ENCODE measurements around the gene DPEP3.
"Not testable (repeated sequence)": the region's sequence is repeated elsewhere in the genome, so short reads cannot be mapped to it uniquely, and the experiment has no call there.

The DPEP3 gene

GRCh38 chr16:67982011-67982696 lies 1.9 kb upstream of the DPEP3 start:
- no peak overlapping the region for H3K4me3 ChIP-seq (replicated peaks; ENCODE audit: low read depth, low read length)
- TF ChIP-seq, protein P1, sequence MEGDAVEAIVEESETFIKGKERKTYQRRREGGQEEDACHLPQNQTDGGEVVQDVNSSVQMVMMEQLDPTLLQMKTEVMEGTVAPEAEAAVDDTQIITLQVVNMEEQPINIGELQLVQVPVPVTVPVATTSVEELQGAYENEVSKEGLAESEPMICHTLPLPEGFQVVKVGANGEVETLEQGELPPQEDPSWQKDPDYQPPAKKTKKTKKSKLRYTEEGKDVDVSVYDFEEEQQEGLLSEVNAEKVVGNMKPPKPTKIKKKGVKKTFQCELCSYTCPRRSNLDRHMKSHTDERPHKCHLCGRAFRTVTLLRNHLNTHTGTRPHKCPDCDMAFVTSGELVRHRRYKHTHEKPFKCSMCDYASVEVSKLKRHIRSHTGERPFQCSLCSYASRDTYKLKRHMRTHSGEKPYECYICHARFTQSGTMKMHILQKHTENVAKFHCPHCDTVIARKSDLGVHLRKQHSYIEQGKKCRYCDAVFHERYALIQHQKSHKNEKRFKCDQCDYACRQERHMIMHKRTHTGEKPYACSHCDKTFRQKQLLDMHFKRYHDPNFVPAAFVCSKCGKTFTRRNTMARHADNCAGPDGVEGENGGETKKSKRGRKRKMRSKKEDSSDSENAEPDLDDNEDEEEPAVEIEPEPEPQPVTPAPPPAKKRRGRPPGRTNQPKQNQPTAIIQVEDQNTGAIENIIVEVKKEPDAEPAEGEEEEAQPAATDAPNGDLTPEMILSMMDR (IDR thresholded peaks at IDR 0.05; ENCODE audit: low read length, missing control alignments) = no peak
- DNase-seq (ENCODE audit: low read depth) = no peak

- no peak for DNase-seq (ENCODE audit: low read depth)
- H3K4me3 ChIP-seq (replicated peaks; ENCODE audit: low read depth, low read length) = no peak overlapping the region
- TF ChIP-seq, protein P1 (IDR thresholded peaks at IDR 0.05; ENCODE audit: low read length, missing control alignments) = no peak
Measured at GRCh38 chr16:67977469-67978227, 2.7 kb downstream of the DPEP3 start.

DNA sequence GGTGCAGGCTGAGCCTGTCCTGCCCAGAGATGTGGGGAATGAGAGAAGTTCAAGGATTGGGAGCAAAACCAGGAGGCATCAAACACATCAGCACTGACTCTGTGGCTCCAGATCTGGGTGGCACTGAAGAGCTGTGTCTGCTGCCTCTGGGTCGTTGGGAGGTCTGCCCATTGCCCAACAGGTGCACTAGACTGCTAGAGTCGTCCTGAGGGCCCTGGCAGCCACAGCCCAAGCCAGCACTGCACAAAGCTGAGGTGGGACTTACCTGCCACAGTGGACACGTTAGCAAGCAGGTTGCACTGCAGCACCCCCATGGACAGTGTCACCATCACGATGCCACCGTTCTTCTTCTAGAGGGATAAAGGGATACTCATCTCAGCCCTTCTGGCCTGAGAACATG lies 3.3 kb downstream of the DPEP3 start:
- TF ChIP-seq, protein P1 (IDR thresholded peaks at IDR 0.05; ENCODE audit: low read length, missing control alignments) = no peak
- H3K4me3 ChIP-seq (replicated peaks; ENCODE audit: low read depth, low read length) = no peak overlapping the region
- no peak for DNase-seq (ENCODE audit: low read depth)

DNA sequence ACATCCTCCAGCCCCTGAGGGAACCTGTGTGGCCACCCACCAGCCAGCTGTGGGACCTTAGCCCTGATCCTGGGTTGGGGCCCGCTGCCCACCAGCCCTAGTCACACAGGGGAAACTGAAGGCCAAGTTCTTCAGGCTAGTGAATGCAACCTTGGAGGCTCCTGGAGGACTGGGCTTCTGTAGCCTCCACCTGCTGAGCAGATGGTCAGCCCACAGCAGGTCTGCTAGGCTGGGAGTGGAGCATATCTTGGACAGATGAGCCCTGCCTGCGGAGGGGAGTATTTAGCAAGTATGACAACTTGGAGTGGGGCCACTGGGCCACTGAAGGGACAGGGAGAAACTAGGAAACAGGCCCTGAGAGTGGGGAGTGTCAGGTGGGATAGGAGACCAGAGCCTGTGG lies 4.1 kb downstream of the DPEP3 start:
- DNase-seq (ENCODE audit: low read depth) = no peak
- H3K4me3 ChIP-seq (replicated peaks; ENCODE audit: low read depth, low read length) = no peak overlapping the region
- TF ChIP-seq, protein P1 (IDR thresholded peaks at IDR 0.05; ENCODE audit: low read length, missing control alignments) = no peak

DNA sequence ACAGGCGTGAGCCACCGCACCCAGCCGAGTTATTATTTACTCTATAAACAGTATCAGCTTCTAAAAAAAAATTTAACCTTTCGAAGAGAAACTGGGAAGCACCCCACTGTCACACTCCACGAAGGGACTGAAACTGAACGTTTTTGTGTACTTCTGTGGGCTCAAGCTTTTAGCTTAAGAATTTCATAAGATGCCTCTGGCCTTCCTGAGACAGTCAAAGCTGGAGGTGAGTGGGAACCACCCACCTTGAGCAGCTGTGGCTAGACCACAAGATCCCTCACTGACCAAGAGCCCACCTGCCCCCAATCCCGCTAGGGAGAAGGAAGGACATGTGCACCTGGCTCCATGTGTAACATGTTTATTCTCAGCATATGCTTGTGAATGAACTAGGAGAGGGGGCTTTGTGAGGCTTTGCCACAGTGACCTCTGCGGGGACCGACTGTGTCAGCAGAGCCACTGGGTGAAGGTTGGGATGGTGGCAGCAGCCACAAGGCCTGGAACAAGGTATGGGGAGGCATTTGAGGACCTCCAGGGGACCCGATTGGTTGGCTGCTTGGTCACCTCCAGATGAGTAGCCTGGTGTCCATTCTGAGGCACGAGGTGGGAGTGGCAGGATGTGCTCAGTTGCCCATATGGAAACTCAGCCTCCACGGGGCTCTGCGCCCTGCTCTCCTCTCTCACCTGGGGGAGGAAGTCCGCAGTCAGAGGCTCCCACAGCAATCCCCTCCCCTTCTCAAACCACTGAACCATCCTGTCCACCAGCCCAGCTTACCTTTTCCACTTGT lies 4.8 kb downstream of the DPEP3 start:
- no peak for DNase-seq (ENCODE audit: low read depth)
- TF ChIP-seq, protein P1 (IDR thresholded peaks at IDR 0.05; ENCODE audit: low read length, missing control alignments) = no peak
- H3K4me3 ChIP-seq (replicated peaks; ENCODE audit: low read depth, low read length) = no peak overlapping the region

GRCh38 chr16:67972285-67972684 lies 8.0 kb downstream of the DPEP3 start:
- DNase-seq (ENCODE audit: low read depth); H3K4me3 ChIP-seq (replicated peaks; ENCODE audit: low read depth, low read length): not testable (repeated sequence)

DNA sequence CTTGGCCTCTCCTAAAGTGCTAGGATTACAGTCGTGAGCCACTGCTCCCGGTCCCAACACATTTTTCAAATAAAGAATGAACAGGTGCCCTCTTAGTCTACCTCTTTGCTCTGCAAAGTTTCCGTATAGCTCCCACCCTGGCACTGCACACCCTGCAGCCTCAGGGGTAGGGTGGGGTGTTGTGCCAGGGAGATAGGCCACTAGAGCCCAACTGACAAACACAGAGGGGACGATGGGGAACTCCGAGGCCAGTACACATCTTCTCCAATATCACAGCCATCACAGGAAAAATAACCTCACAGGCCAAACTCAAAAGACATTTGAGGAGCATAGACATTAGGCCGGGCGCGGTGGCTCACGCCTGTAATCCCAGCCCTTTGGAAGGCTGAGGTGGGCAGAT lies 9.2 kb downstream of the DPEP3 start:
- H3K4me3 ChIP-seq (replicated peaks; ENCODE audit: low read depth, low read length) = no peak overlapping the region
- TF ChIP-seq, protein P1 (IDR thresholded peaks at IDR 0.05; ENCODE audit: low read length, missing control alignments) = no peak
- DNase-seq (ENCODE audit: low read depth) = no peak
